Left ventricle myocardium inferior (tissue), 1 donor: Measurements from ENCODE around the gene STON1. TPM values are rescaled to one million over a fixed set of nuclear protein-coding genes. Genes with fewer than 3 reads are reported as not detected.
A peak's percentile ranks its signal among the peaks of the same experiment; 100 is the strongest.

Experiments
- DNase-seq: peaks from one replicate; pipeline ENCODE4 v3.0.0-alpha.2; 2020
- H3K27ac ChIP-seq: fragments of 200-600 bp; replicated peaks from 2 replicates; pipeline ENCODE4 v1.8.0; 2021
- H3K27me3 ChIP-seq: fragments of 200-600 bp; 2 replicates; pipeline ENCODE4 v1.8.0; 2021; ENCODE audit warnings: low read depth
- H3K36me3 ChIP-seq: fragments of 200-600 bp; 2 replicates; pipeline ENCODE4 v1.8.0; 2021
- H3K4me1 ChIP-seq: fragments of 200-600 bp; 2 replicates; pipeline ENCODE4 v1.8.0; 2021
- H3K4me3 ChIP-seq: fragments of 200-600 bp; 2 replicates; pipeline ENCODE4 v1.8.0; 2021; ENCODE audit warnings: mild to moderate bottlenecking, moderate library complexity
- H3K9me3 ChIP-seq: fragments of 200-600 bp; replicated peaks from 2 replicates; pipeline ENCODE4 v1.8.0; 2021
- CTCF ChIP-seq: fragments of 200-600 bp; IDR thresholded peaks from 2 replicates; pipeline ENCODE4 v1.8.0; 2021; ENCODE audit warnings: antibody characterized with exemption, mild to moderate bottlenecking, borderline replicate concordance
- intact Hi-C: fragments of 100-400 bp; cut with micrococcal nuclease; formaldehyde crosslinking; loops from one replicate; pipeline ENCODE4 v1.11.0; 2022
- total RNA-seq: library from RNA; stranded (reverse); fragmentation: NEBNext Ultra II Directional; extraction: Animal tissue kit (Norgen Biotek cat#: 25700); gene quantifications from one replicate; pipeline ENCODE4 v1.2.1, GENCODE V29; 2021
- donor health status: DM: no; HTN: yes; CAD: no; lungs with severe emphysema.

The STON1 gene
- total RNA-seq, 1 donor from 2014 or later, result 6.9 TPM

GRCh38 chr2:48534781-48535180, 4.8 kb downstream of the STON1 start:
- peaks cover 35% of the 10 kb centered on the region for H3K4me1 ChIP-seq

GRCh38 chr2:48540237-48540935, 10.4 kb downstream of the STON1 start:
- Histone ChIP-seq H3K4me3 (no peak overlapping the region), H3K27me3 (no peaks in the 10 kb centered on the region), H3K27ac (no peak overlapping the region), H3K9me3 (no peaks in the 10 kb centered on the region), H3K4me1 (peaks cover 26% of the 10 kb centered on the region), H3K36me3 (peaks cover 6% of the 10 kb centered on the region)
- intact Hi-C loops, result no loop called here
- DNase-seq, result no peak
- TF ChIP-seq CTCF, result no peak

More at GRCh38 chr2:48534781-48535180, 4.8 kb downstream of the STON1 start:
- H3K27ac ChIP-seq, result no peak overlapping the region
- no peak for TF ChIP-seq CTCF
- intact Hi-C loops, result no loop called here
- no peaks in the 10 kb centered on the region for H3K9me3 ChIP-seq
- DNase-seq, result no peak
- H3K4me3 ChIP-seq, result no peak overlapping the region
- no peaks in the 10 kb centered on the region for H3K27me3 ChIP-seq
- H3K36me3 ChIP-seq, result peaks cover 6% of the 10 kb centered on the region

- Histone ChIP-seq H3K27me3 (no peaks in the 10 kb centered on the region), H3K9me3 (no peaks in the 10 kb centered on the region), H3K4me1 (peaks cover 35% of the 10 kb centered on the region), H3K27ac (no peak overlapping the region), H3K4me3 (no peak overlapping the region), H3K36me3 (peaks cover 6% of the 10 kb centered on the region)
- DNase-seq, result no peak
- intact Hi-C loops, result no loop called here
- TF ChIP-seq CTCF, result no peak
These were observed 11.9 kb downstream of the STON1 start for GRCh38 chr2:48541666-48542389.

- no peak for DNase-seq
- peak overlapping the region; percentile 39 for H3K27ac ChIP-seq
- no peak overlapping the region for H3K4me3 ChIP-seq
- H3K4me1 ChIP-seq, result peaks cover 35% of the 10 kb centered on the region
- H3K36me3 ChIP-seq, result no peaks in the 10 kb centered on the region
- H3K27me3 ChIP-seq, result no peaks in the 10 kb centered on the region
- H3K9me3 ChIP-seq, result no peaks in the 10 kb centered on the region
- intact Hi-C loops, result no loop called here
- no peak for TF ChIP-seq CTCF
These were observed 13.9 kb downstream of the STON1 start for GRCh38 chr2:48543895-48544294.

GRCh38 chr2:48545244-48545643, 15.3 kb downstream of the STON1 start:
- no peaks in the 10 kb centered on the region for H3K9me3 ChIP-seq
- no peak for TF ChIP-seq CTCF
- peaks cover 35% of the 10 kb centered on the region for H3K4me1 ChIP-seq
- no peak overlapping the region for H3K27ac ChIP-seq
- no peaks in the 10 kb centered on the region for H3K36me3 ChIP-seq
- no peak overlapping the region for H3K4me3 ChIP-seq
- H3K27me3 ChIP-seq, result no peaks in the 10 kb centered on the region
- DNase-seq, result no peak
- intact Hi-C loops, result no loop called here
